Transverse colon (tissue), 4 donors: ENCODE measurements around the gene APLP1. TPM values are rescaled to one million over a fixed set of nuclear protein-coding genes. Genes with fewer than 3 reads are reported as not detected.

Experiments
- DNase-seq: peaks from one replicate; pipeline ENCODE4 v3.0.0-alpha.2; 2019
- H3K27ac ChIP-seq, 4 donors: fragments of 200-600 bp; sonication (generic); 2 replicates each; pipeline ENCODE4 v1.5.1; 2016 to 2018; ENCODE audit warnings: inconsistent platforms in 4 of 4
- H3K27me3 ChIP-seq: fragments of 200-600 bp; sonication (generic); 2 replicates; pipeline ENCODE4 v1.5.1; 2017; ENCODE audit warnings: inconsistent platforms
- H3K36me3 ChIP-seq, 4 donors: fragments of 200-600 bp; sonication (generic); 2 replicates each; pipeline ENCODE4 v1.5.1; 2017 to 2019; ENCODE audit warnings: inconsistent platforms in 4 of 4
- H3K4me1 ChIP-seq, 4 donors: fragments of 200-600 bp; sonication (generic); 2 replicates each; pipeline ENCODE4 v1.5.1; 2017 to 2020; ENCODE audit warnings: inconsistent platforms in 4 of 4
- H3K4me3 ChIP-seq, 4 donors: fragments of 200-600 bp; sonication (generic); 1 replicate in 1 of 4; 2 replicates in 3 of 4; pipeline versions ENCODE4 v1.5.1 to v1.6.1; 2017 to 2019; ENCODE audit warnings: inconsistent platforms in 4 of 4
- H3K9me3 ChIP-seq, 2 donors: fragments of 200-600 bp; sonication (generic); 2 replicates each; pipeline ENCODE4 v1.5.1; 2017 to 2019; ENCODE audit warnings: inconsistent platforms in 2 of 2
- CTCF ChIP-seq, 5 experiments: fragments of 200-600 bp in 3 of 5; fragments of 450-650 bp in 2 of 5; sonication (generic) in 3 of 5; IDR thresholded peaks; 1 replicate in 2 of 5; 2 replicates in 3 of 5; pipeline ENCODE4 v1.5.1; 2016 to 2017; ENCODE audit warnings: antibody characterized with exemption in 5 of 5, inconsistent platforms in 3 of 5, mild to moderate bottlenecking in 2 of 5, moderate library complexity in 1 of 5
- EP300 ChIP-seq: sonication (generic); formaldehyde crosslinking; IDR thresholded peaks from one replicate; pipeline ENCODE4 v1.6.1; 2017; ENCODE audit warnings: antibody characterized with exemption, low read depth
- POLR2A ChIP-seq: fragments of 450-650 bp; IDR thresholded peaks from one replicate; pipeline ENCODE4 v1.6.1; 2016; ENCODE audit warnings: antibody characterized with exemption, mild to moderate bottlenecking, moderate library complexity
- POLR2AphosphoS5 ChIP-seq, 3 donors: sonication (generic); formaldehyde crosslinking; IDR thresholded peaks; one replicate each; pipeline ENCODE4 v1.6.1; 2016; ENCODE audit warnings: antibody characterized with exemption in 3 of 3
- WGBS, 2 donors: methylation state at CpG; one replicate each; pipeline ENCODE4 v1.1.5; 2018; ENCODE audit warnings: low coverage in 1 of 2; 5-methylcytosine and 5-hydroxymethylcytosine counted together
- in situ Hi-C, 4 donors: fragments of 200-750 bp; cut with MboI; loops; one replicate each; pipeline versions ENCODE4 v1.15.0 to v1.15.1; 2017; ENCODE audit warnings: low sequenced_read_pairs in 3 of 4, low pct_ligation_motif_present in 1 of 4, low pct_unique_long_range_greater_than_20kb in 1 of 4
- intact Hi-C: fragments of 100-400 bp; cut with DNase I; formaldehyde crosslinking; loops from one replicate; pipeline ENCODE4 v1.15.1; 2023; ENCODE audit warnings: low total_unique reads
- total RNA-seq, 4 donors: library from RNA; depleted of rRNA; stranded (reverse); fragments of >200 nt; gene quantifications; one replicate each; pipeline ENCODE4 v1.1.0, GENCODE V29; 2016

The APLP1 gene
- total RNA-seq, 4 donors from 2014 or later, result 1.00 to 10.5 (median 4.5) TPM

- intact Hi-C loops, result no loop called here
- in situ Hi-C loops, result no loop called here
- no peak for TF ChIP-seq CTCF (IDR thresholded peaks at IDR 0.05)
- no peak for TF ChIP-seq EP300
- no peak for TF ChIP-seq POLR2AphosphoS5 (IDR thresholded peaks at IDR 0.05)
- no peak for TF ChIP-seq POLR2A
- Histone ChIP-seq H3K27me3 (no peaks in the 10 kb centered on the region), H3K36me3 (peaks cover 0 to 6% (median 1%) of the 10 kb centered on the region in 4 donors), H3K9me3 (no peaks in the 10 kb centered on the region), H3K4me1 (peaks cover 9 to 33% (median 17%) of the 10 kb centered on the region in 4 donors), H3K27ac (peak overlapping the region; percentile 88 to 97 (median 92)), H3K4me3 (peak overlapping the region in 2 of 4 donors; percentile 58 to 73)
- DNase-seq, result no peak
- WGBS, 2 donors, result 33 to 51% methylated on average over 1 to 2 of the region's 2 CpGs
These were observed 32.8 kb downstream of the APLP1 start for GRCh38 chr19:35901055-35901644.

- intact Hi-C loops (no loop called here), in situ Hi-C loops (no loop called here)
- Histone ChIP-seq H3K27ac (peak within 1 kb of the TSS; percentile 88 to 97 (median 92)), H3K4me1 (peaks cover 9 to 39% (median 17%) of the 10 kb centered on the region in 4 donors), H3K36me3 (peaks cover 0 to under 1% (median 0%) of the 10 kb centered on the region in 4 donors), H3K9me3 (no peaks in the 10 kb centered on the region), H3K4me3 (peak within 1 kb of the TSS in 2 of 4 donors; percentile 11 to 31), H3K27me3 (no peaks in the 10 kb centered on the region)
- peak; percentile 30 for DNase-seq
- TF ChIP-seq POLR2A (peak; percentile 14), EP300 (no peak)
- WGBS, 2 donors, result 30 to 33% methylated on average over 5 to 6 of the region's 6 CpGs
These were observed 33.7 kb downstream of the APLP1 start, which contains the start of gene HCST for GRCh38 chr19:35901854-35902661. HCST (plus strand) TSS chr19:35902529; CDS start chr19:35902594, 65 bp downstream.

GRCh38 chr19:35902870-35903475, 34.6 kb downstream of the APLP1 start:
- intact Hi-C loops (no loop called here), in situ Hi-C loops (no loop called here)
- Histone ChIP-seq H3K9me3 (no peaks in the 10 kb centered on the region), H3K4me3 (peak overlapping the region in 2 of 4 donors; percentile 11 to 31), H3K4me1 (peaks cover 4 to 34% (median 13%) of the 10 kb centered on the region in 4 donors), H3K36me3 (no peaks in the 10 kb centered on the region), H3K27ac (peak overlapping the region; percentile 88 to 97 (median 92)), H3K27me3 (no peaks in the 10 kb centered on the region)
- TF ChIP-seq EP300 (no peak), POLR2A (no peak), CTCF (IDR thresholded peaks at IDR 0.05) (no peak), POLR2AphosphoS5 (IDR thresholded peaks at IDR 0.05) (no peak)
- DNase-seq, result no peak
- WGBS, 2 donors, result 56 to 65% methylated on average over 4 to 10 of the region's 10 CpGs

GRCh38 chr19:35903550-35904179, 35.3 kb downstream of the APLP1 start:
- TF ChIP-seq EP300, result no peak
- TF ChIP-seq POLR2AphosphoS5 (IDR thresholded peaks at IDR 0.05), result peak in 2 of 3 donors; percentile 54 to 57
- TF ChIP-seq POLR2A, result peak; percentile 57
- Histone ChIP-seq H3K36me3 (no peaks in the 10 kb centered on the region), H3K27ac (peak overlapping the region; percentile 88 to 97 (median 92)), H3K4me1 (peaks cover 0 to 27% (median 8%) of the 10 kb centered on the region in 4 donors), H3K4me3 (peak overlapping the region in 2 of 4 donors; percentile 11 to 31), H3K27me3 (no peaks in the 10 kb centered on the region), H3K9me3 (no peaks in the 10 kb centered on the region)
- 4% methylated on average over 24 of the region's 24 CpGs; no CpG with 5 or more reads in 1 of the 2 donors for WGBS, 2 donors
- peak; percentile 86 for DNase-seq
- in situ Hi-C loops, result no loop called here
- intact Hi-C loops, result no loop called here
